AG20443 (cell line): ENCODE measurements around the gene RGPD8.
"Not testable (repeated sequence)": the region's sequence is repeated elsewhere in the genome, so short reads cannot be mapped to it uniquely, and the experiment has no call there.

Experiments
- DNase-seq: peaks from one replicate; pipeline ENCODE4 v3.0.0; 2012; ENCODE audit warnings: low spot score, mixed read lengths

Gene RGPD8

GRCh38 chr2:112435716-112436431 lies 2.4 kb upstream of the RGPD8 start:
- not testable (repeated sequence) for DNase-seq

GRCh38 chr2:112434890-112435715 lies 1.7 kb upstream of the RGPD8 start:
- DNase-seq: not testable (repeated sequence)

- DNase-seq: no peak
These were observed 686 bp upstream of the RGPD8 start for GRCh38 chr2:112433932-112434730.

GRCh38 chr2:112432735-112433479 lies 538 bp downstream of the RGPD8 start:
- DNase-seq: not testable (repeated sequence)

- DNase-seq: not testable (repeated sequence)
These were observed 1.1 kb downstream of the RGPD8 start for GRCh38 chr2:112432390-112432734.

GRCh38 chr2:112431587-112432295 lies 1.7 kb downstream of the RGPD8 start:
- DNase-seq: not testable (repeated sequence)

GRCh38 chr2:112424553-112424952 lies 8.9 kb downstream of the RGPD8 start:
- DNase-seq: not testable (repeated sequence)

- DNase-seq: not testable (repeated sequence)
These were observed 16.6 kb downstream of the RGPD8 start for GRCh38 chr2:112416860-112417259.

- not testable (repeated sequence) for DNase-seq
These were observed 73.4 kb downstream of the RGPD8 start for GRCh38 chr2:112360055-112360454.

- DNase-seq: not testable (repeated sequence)
These were observed 79.1 kb downstream of the RGPD8 start for GRCh38 chr2:112354335-112354734.

GRCh38 chr2:112352809-112353603 lies 80.4 kb downstream of the RGPD8 start:
- DNase-seq: not testable (repeated sequence)

- DNase-seq: not testable (repeated sequence)
These were observed 81.2 kb downstream of the RGPD8 start for GRCh38 chr2:112352292-112352691.

GRCh38 chr2:112345030-112346027 lies 88.1 kb downstream of the RGPD8 start:
- DNase-seq: no peak

- DNase-seq: no peak
These were observed 89.4 kb downstream of the RGPD8 start for GRCh38 chr2:112343827-112344585.

- DNase-seq: no peak
These were observed 91.3 kb downstream of the RGPD8 start for GRCh38 chr2:112342067-112342550.

- no peak for DNase-seq
These were observed 92.8 kb downstream of the RGPD8 start for GRCh38 chr2:112340475-112341267.

GRCh38 chr2:112339986-112340385 lies 93.5 kb downstream of the RGPD8 start:
- no peak for DNase-seq
